Peyer's patch (tissue), 4 donors: ENCODE measurements around the gene SIGLEC9.

ENCODE experiments used
- POLR2A ChIP-seq, 2 donors: fragments of 450-650 bp; IDR thresholded peaks; one replicate each; pipeline ENCODE4 v1.5.1; 2017; ENCODE audit warnings: antibody characterized with exemption in 2 of 2, mild to moderate bottlenecking in 2 of 2, moderate library complexity in 2 of 2
- TF ChIP-seq, protein P1 (sequence below), 6 experiments: fragments of 450-650 bp in 4 of 6; fragments of 200-600 bp in 2 of 6; sonication (generic) in 1 of 6; IDR thresholded peaks; one replicate each; pipeline ENCODE4 v1.5.1; 2017 to 2019; ENCODE audit warnings: antibody characterized with exemption in 6 of 6, mild to moderate bottlenecking in 3 of 6, moderate library complexity in 1 of 6

DNA sequence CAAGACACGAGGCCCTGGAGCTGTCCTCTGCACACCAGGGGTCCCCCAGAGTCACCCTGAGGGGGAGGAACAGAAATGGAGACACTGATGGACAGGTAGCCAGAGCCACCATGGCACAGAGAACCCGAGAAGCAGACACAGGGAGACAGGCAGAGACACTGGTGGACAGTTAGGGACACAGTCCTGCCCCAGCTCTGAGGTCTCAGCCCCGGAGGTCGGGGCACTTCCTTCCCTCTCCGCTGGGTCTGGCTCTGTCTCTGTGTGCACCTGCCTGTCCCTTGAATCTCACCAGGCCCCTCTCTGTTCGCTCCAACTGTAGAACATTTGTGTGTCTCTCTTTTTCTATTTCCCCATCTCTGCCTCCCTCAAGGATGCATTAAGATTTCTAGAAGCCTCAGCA is 46.6 kb upstream of the SIGLEC9 start:
- TF ChIP-seq, protein P1, sequence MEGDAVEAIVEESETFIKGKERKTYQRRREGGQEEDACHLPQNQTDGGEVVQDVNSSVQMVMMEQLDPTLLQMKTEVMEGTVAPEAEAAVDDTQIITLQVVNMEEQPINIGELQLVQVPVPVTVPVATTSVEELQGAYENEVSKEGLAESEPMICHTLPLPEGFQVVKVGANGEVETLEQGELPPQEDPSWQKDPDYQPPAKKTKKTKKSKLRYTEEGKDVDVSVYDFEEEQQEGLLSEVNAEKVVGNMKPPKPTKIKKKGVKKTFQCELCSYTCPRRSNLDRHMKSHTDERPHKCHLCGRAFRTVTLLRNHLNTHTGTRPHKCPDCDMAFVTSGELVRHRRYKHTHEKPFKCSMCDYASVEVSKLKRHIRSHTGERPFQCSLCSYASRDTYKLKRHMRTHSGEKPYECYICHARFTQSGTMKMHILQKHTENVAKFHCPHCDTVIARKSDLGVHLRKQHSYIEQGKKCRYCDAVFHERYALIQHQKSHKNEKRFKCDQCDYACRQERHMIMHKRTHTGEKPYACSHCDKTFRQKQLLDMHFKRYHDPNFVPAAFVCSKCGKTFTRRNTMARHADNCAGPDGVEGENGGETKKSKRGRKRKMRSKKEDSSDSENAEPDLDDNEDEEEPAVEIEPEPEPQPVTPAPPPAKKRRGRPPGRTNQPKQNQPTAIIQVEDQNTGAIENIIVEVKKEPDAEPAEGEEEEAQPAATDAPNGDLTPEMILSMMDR (IDR thresholded peaks at IDR 0.05) = no peak
- TF ChIP-seq POLR2A (IDR thresholded peaks at IDR 0.05) = no peak
